GM10266 (cell line): ENCODE data around the gene UBQLNL.

Experiments
- DNase-seq: peaks from one replicate; pipeline ENCODE4 v3.0.0; 2012; ENCODE audit errors: extremely low spot score
- CTCF ChIP-seq: IDR thresholded peaks from 2 replicates; pipeline ENCODE4 v1.5.1; 2012; ENCODE audit warnings: mild to moderate bottlenecking, low read depth; ENCODE audit not compliant: control insufficient read depth, insufficient read depth; ENCODE audit errors: missing control alignments

Gene UBQLNL

DNA sequence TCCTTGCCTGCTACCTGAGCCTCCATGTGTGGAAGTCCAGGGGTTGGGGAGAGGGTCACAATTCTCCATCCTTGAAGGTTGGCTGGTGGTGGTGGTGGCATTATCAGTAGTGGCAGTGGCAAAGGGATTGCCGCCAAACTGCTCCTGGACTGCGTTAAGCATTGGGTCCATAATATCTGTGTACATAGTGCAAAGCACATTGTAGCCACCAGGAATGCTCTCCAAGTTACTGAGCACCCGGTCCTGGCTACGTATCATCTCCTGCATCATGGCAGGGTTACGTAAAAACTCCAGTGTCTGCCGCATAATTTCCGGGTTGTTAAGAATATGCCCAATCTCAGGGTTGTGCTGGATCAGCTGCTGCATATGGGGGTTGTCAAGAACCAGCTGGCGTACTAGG lies 7.9 kb downstream of the UBQLNL start:
- no peak for TF ChIP-seq CTCF
- DNase-seq, result no peak

DNA sequence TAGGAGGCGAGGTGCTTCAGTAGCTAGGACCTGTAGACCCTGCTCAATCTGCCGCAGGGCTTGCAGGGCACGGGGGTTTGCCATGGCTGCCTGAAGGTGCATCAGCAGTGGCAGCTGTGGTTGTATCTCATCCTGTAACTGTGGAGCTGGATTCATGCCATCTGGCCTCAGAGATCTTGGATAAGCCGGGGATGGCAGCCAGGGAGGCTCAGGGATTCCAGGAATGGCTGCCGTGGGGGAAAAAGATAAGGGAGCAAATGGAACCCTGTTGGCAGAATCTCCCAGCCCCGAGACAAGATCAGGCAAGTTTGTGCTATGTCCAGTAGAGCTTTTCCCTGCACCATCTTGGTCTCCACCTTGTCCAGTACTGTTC lies 8.6 kb downstream of the UBQLNL start:
- TF ChIP-seq CTCF, result no peak
- no peak for DNase-seq

GRCh38 chr11:5507177-5507932 lies 9.1 kb downstream of the UBQLNL start:
- TF ChIP-seq CTCF, result no peak
- no peak for DNase-seq

GRCh38 chr11:5505363-5506048 lies 11.0 kb downstream of the UBQLNL start:
- DNase-seq, result no peak
- no peak for TF ChIP-seq CTCF

DNA sequence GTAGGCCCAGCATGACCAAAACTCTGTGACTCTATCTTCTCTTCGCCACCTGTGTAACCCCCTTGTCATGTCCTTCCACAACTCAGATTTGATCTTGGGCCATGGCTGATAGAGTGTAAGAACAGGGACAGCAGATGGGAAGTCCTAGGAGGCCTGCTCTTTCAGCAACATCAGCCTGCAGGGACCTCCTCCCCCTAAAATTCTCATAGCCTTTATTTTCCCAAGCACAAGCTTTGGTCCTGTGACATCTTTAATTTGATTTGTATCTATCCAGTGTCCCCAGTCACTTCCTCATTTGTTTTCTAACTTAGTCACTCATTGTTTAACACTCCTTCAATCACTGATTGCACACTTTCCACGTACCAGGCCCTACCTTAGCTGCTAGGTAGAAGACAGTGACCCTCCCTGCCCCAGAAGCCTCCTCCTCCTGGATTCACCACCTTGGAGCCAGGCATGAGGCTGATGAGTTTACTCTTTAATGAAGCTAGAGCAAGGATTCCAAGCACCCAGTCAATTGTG lies 12.0 kb downstream of the UBQLNL start:
- DNase-seq, result no peak
- no peak for TF ChIP-seq CTCF

DNA sequence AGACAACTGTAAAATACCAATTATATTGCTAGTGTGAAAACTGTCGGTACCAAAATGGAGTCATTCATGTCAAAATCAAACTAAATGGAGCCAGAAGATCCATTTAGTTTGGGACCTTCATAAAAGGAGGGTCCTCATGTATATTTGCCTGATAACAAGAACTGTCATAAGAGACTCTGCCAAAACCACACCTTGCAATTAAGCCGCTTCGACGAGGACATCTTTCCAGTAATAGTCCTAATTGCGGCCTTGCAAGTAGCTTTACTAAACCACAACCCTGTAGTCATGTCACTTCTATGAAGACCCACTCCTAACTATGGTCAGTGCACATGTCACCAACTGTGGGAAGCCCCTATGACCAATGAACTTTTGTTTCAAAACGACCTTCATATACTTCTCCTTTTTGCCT lies 16.1 kb downstream of the UBQLNL start:
- TF ChIP-seq CTCF, result no peak
- no peak for DNase-seq

GRCh38 chr11:5499671-5500070 lies 16.8 kb downstream of the UBQLNL start:
- no peak for DNase-seq
- TF ChIP-seq CTCF, result no peak
